SIG-M5 treated with dmso at 0.1 percent for 504 hours (cell line): ENCODE measurements around the gene KCNJ8.

Experiments used
- DNase-seq: peaks from one replicate; lab custom pipeline; 2025; ENCODE audit not compliant: unreplicated experiment; lab: John Stamatoyannopoulos, UW

The KCNJ8 gene

DNA sequence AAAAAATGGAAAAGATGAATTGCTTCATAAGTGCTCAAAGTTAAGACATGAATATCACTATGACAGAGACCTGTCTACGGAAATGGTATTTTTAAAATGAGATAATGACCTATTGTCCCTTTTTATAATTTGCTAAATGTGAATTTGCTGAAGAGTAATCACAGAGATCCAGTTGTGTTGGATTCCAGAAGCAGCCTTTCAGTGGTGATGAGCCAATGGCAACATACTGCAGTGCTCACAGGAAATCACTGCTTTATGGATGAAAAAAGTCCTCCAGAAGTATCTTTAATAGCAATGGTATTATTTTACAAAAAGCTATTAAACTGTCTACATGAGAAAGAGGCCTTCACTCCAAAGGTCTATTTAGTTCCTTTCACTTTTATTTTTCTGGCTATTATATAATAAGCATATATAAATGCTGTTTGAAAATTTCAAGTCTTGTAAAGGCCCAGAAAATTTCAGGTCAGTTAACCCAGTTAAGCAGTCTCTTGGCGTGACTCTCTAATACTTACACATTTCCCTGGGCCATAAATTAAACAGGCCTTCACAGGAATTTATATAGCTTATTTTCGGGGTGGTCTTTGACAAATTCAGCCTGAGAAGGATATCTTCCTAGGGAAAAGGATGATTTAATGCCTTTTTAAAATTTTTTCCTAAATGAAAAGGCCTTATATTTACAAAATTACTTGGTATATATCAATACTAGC is 55.4 kb downstream of the KCNJ8 start:
- DNase-seq, result no peak

DNA sequence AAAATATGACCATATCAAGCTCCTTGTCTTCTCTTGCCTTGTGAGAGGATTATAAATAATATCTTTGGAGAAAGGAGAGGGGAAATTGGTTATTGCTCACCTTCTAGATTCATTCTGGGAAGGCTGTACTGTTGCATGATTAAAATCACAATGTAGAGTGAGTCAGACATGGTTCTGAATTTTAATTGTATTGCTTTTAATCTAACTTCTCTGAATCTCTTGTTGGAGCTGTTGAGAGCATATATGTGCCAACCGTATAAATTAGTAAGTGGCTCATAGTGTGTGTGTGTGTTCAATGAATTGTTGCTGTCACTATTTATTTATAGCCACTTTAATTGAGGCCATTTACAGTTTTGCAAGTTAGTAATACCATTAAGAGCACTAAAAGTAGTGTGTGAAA is 56.1 kb downstream of the KCNJ8 start:
- DNase-seq, result no peak

DNA sequence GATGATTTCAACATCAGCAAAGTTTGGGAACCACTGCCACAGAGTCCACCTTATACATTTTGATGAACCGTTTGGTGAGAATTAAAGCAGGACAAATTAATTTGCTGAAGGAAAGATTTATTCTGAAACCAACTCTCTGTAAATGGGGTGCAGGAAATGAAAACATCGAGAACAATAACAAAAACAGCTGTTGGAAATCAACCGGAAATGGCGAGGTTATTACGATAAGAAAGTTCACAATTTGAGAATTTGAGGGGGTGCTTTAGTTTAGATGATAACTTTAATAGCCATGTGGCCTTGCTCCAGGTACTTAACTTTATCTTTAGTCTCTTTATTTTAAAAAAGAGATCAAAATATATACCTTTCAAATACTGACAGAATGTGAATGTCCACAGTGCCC is 56.7 kb downstream of the KCNJ8 start:
- DNase-seq, result no peak

DNA sequence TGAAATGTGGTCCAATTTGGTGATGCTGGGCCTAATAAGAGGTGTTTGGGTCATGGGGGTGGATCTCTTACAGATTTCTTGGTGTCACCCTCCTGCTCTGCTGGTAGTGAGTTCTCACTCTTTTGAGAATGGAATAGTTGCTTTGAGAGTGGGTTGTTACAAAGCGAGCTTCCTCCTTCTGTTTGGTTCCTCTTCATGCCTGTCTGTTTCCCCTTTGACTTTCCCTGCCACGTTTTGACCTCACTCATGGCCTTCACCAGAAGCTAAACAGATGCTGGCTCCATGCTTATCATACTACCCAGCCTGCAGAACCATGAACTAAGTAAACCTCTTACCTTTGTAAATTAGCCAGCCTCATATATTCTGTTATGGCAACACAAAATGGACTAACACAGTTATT is 59.1 kb downstream of the KCNJ8 start:
- no peak for DNase-seq
